Glomerular visceral epithelial cell (primary cell): ENCODE data around the gene SHISA5.
A peak's percentile ranks its signal among the peaks of the same experiment; 100 is the strongest.
"Not testable (repeated sequence)": the region's sequence is repeated elsewhere in the genome, so short reads cannot be mapped to it uniquely, and the experiment has no call there.

ENCODE experiments used
- DNase-seq: peaks from one replicate; pipeline ENCODE4 v3.0.0-alpha.2; 2016; ENCODE audit errors: extremely low spot score

Gene SHISA5

GRCh38 chr3:48519277-48519643, 15.3 kb upstream of the SHISA5 start:
- no peak for DNase-seq

GRCh38 chr3:48518638-48519276, 14.8 kb upstream of the SHISA5 start:
- DNase-seq, result no peak

GRCh38 chr3:48518069-48518468, 14.1 kb upstream of the SHISA5 start:
- no peak for DNase-seq

- no peak for DNase-seq
Measured at GRCh38 chr3:48516571-48516970, 12.6 kb upstream of the SHISA5 start.

GRCh38 chr3:48514431-48515227, 10.7 kb upstream of the SHISA5 start:
- DNase-seq, result no peak

- no peak for DNase-seq
Measured at GRCh38 chr3:48511551-48511950, 7.6 kb upstream of the SHISA5 start.

- DNase-seq, result peak; percentile 81
Measured at GRCh38 chr3:48507256-48508061, 3.5 kb upstream of the SHISA5 start.

- DNase-seq, result no peak
Measured at GRCh38 chr3:48505968-48506504, 2.1 kb upstream of the SHISA5 start.

GRCh38 chr3:48505146-48505545, 1.2 kb upstream of the SHISA5 start:
- no peak for DNase-seq

- peak; percentile 40 for DNase-seq
Measured at GRCh38 chr3:48503401-48504050, 448 bp downstream of the SHISA5 start.

GRCh38 chr3:48502728-48503168, 1.2 kb downstream of the SHISA5 start:
- DNase-seq, result no peak

GRCh38 chr3:48502121-48502520, 1.9 kb downstream of the SHISA5 start:
- no peak for DNase-seq

- DNase-seq, result no peak
Measured at GRCh38 chr3:48501196-48501595, 2.8 kb downstream of the SHISA5 start.

- no peak for DNase-seq
Measured at GRCh38 chr3:48500656-48501055, 3.3 kb downstream of the SHISA5 start.

GRCh38 chr3:48493203-48493501, 10.8 kb downstream of the SHISA5 start:
- no peak for DNase-seq

- DNase-seq, result no peak
Measured at GRCh38 chr3:48492461-48493202, 11.3 kb downstream of the SHISA5 start.

GRCh38 chr3:48486952-48487351, 17.0 kb downstream of the SHISA5 start:
- no peak for DNase-seq

- DNase-seq, result not testable (repeated sequence)
Measured at GRCh38 chr3:48482822-48483221, 21.2 kb downstream of the SHISA5 start.

GRCh38 chr3:48480891-48481290, 23.1 kb downstream of the SHISA5 start:
- DNase-seq, result not testable (repeated sequence)

GRCh38 chr3:48478626-48479555, 25.1 kb downstream of the SHISA5 start:
- no peak for DNase-seq
